Skin epidermis (tissue), 12 donors: ENCODE results near the gene PTGER4.
"Not testable (repeated sequence)": the region's sequence is repeated elsewhere in the genome, so short reads cannot be mapped to it uniquely, and the experiment has no call there.

Experiments
- H3K27ac ChIP-seq, 21 experiments: fragments of 200-600 bp; sonication (generic) in 11 of 21; one replicate each; pipeline ENCODE4 v1.5.0; 2020; ENCODE audit warnings: mild to moderate bottlenecking in 3 of 21, inconsistent platforms in 2 of 21, moderate library complexity in 2 of 21
- H3K4me3 ChIP-seq, 7 experiments: fragments of 200-600 bp; sonication (generic) in 2 of 7; one replicate each; pipeline ENCODE4 v1.5.0; 2020; ENCODE audit warnings: inconsistent platforms in 2 of 7, mild to moderate bottlenecking in 2 of 7, moderate library complexity in 1 of 7

Gene PTGER4

DNA sequence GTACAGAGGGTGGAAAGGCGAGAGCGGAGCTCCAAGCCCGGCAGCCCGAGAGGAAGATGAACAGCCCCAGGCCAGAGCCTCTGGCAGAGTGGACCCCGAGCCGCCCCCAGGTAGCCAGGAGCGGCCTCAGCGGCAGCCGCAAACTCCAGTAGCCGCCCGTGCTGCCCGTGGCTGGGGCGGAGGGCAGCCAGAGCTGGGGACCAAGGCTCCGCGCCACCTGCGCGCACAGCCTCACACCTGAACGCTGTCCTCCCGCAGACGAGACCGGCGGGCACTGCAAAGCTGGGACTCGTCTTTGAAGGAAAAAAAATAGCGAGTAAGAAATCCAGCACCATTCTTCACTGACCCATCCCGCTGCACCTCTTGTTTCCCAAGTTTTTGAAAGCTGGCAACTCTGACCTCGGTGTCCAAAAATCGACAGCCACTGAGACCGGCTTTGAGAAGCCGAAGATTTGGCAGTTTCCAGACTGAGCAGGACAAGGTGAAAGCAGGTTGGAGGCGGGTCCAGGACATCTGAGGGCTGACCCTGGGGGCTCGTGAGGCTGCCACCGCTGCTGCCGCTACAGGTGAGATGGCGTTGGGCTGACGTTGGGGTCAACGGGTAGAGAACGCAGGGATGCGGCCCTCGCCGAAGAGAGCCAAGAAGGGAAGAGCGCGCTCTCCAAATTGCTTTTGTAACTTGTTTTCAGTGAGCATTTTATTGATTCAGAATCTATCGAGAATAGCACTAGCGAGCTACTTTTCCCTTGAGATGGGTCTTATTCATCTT, at the start of gene PTGER4:
Gene PTGER4, plus strand, starts transcription at position 3 of the 769 bp plus-strand sequence. CDS start 1,079 bp downstream, outside the sequence.
- peak within 1 kb of the TSS; percentile 26 to 96 (median 90) for H3K27ac ChIP-seq
- peak within 1 kb of the TSS; percentile 63 to 85 (median 79) for H3K4me3 ChIP-seq

DNA sequence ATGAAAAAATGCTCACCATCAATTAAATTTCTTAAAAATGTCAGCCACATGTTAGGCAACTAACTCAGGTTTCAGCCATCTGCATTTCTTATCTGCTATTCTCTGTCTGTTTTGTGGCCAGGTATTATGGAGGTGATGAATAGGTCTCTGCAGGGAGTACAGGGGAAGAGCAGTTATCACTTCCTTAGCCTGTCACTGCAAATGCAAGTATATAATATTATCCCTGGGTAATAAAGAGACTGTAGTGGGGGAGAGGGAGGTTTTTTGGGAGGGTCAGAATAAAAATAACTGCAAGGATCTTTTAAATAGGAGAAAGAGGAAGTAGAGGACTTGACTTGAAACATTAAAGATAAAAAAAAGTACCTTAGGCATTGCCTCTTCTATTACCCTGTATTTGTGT, 49.6 kb upstream of the PTGER4 start:
- H3K4me3 ChIP-seq: no peak overlapping the region
- H3K27ac ChIP-seq: no peak overlapping the region

DNA sequence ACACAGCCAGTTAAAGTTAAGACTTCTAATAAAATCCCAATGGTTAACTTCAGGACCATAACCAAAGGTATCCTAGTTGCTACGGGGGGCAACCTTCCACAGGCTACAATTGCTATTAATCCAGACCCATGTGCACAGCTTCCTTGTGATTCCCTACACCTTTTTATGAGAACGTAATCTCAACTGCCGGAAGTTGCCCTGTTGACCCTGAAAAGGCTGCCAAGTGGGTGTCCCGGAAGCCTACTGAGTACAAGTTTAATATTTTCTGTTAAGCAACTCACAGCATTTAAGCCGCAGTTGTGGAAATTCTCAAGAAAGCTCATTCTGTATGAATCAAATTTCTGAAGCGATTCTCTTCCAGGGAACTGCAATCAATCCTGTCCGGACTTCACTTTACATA, 48.5 kb upstream of the PTGER4 start:
- no peak overlapping the region for H3K27ac ChIP-seq
- H3K4me3 ChIP-seq: no peak overlapping the region

DNA sequence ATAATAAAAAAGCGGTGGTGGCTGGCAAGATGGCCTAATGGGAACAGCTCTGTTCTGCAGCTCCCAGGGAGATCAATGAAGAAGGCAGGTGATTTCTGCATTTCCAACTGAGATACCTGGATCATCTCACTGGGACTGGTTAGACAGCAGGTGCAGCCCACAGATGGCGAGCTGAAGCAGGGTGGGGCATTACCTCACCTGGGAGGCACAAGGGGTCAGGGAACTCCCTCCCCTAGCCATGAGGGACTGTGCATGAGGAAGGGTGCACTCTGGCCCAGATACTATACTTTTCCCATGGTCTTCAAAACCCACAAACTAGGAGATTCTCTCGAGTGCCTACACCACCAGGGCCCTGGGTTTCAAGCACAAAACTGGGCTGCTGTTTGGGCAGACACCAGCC, 45.6 kb upstream of the PTGER4 start:
- Histone ChIP-seq H3K27ac (no peak overlapping the region), H3K4me3 (no peak overlapping the region)

DNA sequence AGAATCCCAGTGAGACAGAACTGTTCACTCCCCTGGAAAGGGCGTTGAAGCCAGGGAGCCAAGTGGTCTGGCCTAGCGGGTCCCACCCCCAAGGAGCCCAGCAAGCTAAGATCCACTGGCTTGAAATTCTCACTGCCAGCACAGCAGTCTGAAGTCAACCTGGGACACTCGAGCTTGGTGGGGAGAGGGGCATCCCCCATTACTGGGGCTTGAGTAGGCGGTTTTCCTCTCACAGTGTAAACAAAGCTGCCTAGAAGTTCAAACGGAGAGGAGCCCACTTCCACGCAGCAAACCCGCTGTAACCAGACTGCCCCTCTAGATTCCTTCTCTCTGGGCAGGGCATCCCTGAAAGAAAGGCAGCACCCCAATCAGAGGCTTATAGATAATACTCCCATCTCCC, 45.1 kb upstream of the PTGER4 start:
- H3K27ac ChIP-seq: no peak overlapping the region
- no peak overlapping the region for H3K4me3 ChIP-seq

DNA sequence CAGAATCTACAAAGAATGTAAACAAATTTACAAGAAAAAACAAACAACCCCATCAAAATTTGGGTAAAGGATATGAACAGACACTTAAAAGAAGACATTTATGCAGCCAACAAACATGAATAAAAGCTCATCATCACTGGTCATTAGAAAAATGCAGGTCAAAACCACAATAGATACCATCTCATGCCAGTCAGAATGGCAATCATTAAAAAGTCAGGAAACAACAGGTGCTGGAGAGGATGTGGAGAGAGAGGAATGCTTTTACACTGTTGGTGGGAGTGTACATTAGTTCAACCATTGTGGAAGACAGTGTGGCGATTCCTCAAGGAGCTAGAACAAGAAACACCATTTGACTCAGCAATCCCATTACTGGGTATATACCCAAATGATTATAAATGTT, 40.2 kb upstream of the PTGER4 start:
- not testable (repeated sequence) for H3K27ac ChIP-seq, H3K4me3 ChIP-seq

DNA sequence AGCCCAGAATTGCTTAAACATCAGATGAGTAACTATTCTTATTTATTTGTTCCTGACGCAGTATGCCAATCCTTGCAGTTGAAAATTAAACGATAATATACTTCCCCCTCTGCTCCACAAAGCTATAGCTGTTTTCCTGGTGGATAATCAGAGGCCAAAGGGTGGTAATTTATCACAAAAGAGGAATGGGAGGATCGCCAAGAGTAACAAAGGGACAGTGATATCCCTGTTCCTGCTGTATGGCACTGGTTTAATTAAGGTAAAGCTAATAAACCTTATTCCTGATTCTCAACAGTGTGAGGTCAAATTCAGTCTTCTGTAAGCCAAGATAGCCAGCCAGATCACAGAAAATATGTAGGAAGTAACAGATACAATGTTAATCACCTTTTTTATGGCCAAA, 33.4 kb upstream of the PTGER4 start:
- Histone ChIP-seq H3K4me3 (no peak overlapping the region), H3K27ac (no peak overlapping the region)

DNA sequence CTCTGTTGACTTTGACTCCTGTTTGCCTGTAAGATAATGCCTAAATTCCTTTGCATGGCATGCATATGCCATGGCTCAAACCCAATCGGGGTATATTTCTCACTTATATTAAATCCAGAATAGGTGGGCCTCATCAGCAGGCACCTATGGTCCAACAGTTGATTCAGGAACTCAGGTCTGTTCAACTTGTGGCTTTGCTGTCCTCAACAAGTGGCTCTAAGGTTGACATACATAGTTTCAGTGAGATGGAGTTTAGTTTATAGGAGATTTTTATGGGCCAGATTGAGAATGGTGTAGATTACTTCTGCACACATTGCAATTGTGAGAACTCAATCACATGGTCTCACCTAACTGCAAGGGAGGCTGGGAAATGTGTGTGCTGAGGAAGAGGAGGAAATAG, 31.6 kb upstream of the PTGER4 start:
- H3K27ac ChIP-seq: no peak overlapping the region
- H3K4me3 ChIP-seq: no peak overlapping the region

DNA sequence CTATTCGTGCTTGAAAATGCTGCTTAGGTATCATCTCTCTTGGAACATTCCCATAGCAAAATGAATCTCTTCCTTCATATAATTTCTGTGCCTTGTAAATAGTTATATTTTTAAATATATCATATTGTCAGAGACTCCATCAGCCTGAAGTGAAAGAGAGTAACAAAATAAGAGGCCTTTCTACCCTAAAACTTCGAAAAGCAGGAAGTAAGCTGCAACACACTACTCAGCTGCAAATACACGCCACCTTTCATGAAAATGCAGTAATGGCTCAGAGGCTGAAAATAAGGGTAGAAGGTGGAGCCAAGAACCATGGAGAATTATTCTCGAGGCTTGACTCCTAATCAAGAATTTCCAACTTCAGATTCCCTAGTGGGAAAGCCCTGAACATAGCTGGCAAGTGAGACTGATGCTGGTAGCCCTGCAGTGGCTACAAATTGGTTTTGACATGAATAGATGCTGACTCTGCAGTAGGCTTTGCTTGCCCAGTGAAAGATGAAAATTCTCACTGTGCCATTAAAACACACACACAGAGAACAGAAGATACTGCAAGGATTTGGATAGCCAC, 30.2 kb upstream of the PTGER4 start:
- Histone ChIP-seq H3K27ac (peak overlapping the region in 3 of 21 experiments; percentile 0 to 74 (median 45)), H3K4me3 (no peak overlapping the region)

DNA sequence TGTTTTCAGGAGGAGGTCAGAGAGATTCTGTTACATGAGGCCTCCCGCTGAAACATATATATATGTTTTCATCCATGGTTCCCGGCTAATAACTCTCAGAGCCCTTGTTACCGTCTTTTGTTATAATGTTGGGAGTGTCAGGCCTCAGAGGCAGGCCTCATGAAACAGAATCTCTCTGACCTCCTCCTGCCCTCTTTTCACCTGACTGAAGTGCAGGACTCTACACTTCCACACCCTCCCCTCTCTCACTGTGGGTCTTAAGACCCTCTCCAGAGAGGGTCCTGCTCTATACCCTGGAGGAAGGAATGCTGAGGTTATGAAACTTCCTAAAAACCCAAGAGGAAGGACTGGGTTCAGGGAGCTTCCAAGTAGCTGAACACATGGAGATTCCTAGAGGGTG, 28.5 kb upstream of the PTGER4 start:
- H3K27ac ChIP-seq: no peak overlapping the region
- H3K4me3 ChIP-seq: no peak overlapping the region

DNA sequence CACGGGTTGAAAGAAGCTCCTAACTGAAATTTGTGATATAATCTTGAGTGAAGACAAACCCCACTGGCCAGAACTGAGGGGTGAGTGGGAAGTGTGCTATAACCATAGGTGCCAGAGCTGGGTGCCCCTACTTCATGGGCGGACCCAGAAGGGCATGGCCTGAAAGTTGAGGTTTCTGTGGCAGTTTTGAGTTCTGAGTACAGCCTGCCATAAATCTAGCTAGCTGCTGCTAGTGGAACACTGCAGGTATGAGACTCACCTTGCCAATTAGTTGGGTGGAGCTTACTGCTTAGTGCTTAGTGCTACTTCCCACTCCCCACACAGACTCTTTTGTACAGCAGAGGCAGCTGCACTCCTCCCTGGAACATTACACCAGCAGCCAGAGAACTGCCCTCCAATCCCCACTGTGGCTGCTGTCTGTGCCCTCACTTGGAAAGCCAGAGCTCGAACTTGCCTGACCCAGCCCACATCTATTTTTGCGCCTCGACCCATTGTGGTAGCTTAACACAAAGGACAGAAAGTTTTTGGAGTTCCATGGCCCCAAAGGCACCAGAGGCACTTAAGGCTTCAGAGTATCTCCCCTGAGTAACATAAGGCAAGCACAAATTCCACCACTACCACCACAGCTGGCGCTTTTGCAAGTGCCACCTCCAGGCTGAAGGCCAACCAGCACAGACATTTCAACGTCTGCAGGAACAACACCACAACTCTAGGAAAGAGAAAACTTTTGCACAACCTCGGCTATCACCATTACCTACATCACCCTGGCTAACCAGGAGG, 27.1 kb upstream of the PTGER4 start:
- H3K27ac ChIP-seq: peak overlapping the region in 5 of 21 experiments; percentile 9 to 74 (median 57)

DNA sequence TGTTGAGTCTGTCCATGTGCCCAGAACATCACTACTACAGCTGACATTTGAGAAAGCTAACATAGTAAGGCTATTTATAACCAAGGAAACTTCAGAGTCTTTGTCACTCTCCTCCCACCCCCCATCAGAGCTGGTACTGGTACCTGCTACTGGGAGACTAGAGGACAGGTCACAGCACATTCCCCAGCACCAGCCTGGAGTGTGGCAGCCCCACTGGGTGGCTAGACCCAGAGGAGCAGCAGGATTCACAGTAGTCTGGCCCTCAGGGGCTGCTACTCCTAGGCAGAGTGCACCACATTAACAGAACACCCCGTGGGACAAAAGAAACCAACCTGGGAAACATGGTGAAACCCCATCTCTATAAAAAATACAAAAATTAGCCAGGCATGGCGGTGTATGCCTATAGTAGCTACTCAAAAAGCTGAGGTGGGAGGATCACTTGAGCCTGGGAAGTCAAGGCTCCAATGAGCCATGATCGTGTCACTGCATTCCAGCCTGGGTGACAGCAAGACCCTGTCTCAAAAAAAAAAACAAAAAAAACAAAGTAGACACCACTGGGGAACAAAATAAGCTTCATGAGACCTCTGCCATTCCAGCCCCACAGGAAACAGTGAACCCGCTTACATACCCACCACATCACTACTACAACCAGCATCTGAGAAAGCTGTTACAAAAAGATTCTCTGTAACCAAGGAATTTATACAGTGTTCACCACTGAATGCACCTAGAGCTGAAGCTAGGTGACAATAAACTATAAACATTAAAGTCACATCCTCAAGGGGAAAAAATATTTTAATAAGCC, 26.3 kb upstream of the PTGER4 start:
- no peak overlapping the region for H3K4me3 ChIP-seq
- peak overlapping the region in 6 of 21 experiments; percentile 5 to 74 (median 43) for H3K27ac ChIP-seq

More for the DNA sequence above, 27.1 kb upstream of the PTGER4 start:
- H3K4me3 ChIP-seq: no peak overlapping the region

DNA sequence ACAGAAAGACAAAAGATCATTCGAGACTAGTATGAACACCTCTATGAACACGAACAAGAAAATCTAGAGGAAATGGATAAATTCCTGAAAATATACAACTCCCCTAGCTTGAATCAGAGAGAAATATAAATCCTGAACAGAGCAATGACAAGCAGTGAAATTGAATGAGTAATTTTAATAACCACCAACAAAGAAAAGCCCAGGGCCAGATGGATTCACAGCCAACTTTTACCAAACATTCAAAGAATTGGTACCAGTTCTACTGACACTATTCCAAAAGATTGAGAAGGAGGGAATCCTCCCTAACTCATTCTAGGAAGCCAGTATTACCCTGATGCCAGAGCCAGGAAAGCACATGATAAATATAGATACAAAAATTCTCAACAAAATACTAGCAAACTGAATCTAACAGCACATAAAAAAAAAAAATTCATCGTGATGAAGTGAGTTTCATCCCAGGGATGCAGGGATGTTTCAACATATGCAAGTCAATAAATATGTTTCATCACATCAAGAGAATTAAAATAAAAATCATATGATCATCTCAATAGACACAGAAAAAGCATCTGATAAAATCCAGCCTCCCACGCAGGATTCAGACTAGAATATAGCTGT, 25.2 kb upstream of the PTGER4 start:
- H3K27ac ChIP-seq: peak overlapping the region in 7 of 21 experiments; percentile 5 to 74 (median 38)
- no peak overlapping the region for H3K4me3 ChIP-seq

DNA sequence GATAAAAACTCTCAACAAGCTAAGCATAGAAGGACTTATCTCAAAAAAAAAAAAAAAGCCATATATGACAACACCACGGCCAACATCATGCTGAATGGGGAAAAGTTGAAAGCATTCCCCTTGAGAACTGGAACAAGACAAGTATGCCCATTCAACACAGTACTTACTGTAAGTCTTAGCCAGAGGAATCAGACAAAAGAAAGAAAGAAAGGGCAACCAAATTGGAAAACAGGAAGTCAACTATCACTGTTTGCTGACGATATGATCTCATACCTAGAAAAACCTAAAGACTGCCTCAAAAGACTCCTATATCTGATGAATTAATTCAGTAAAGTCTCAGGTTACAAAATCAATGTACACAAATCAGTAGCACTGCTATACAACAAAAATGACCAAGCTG, 24.6 kb upstream of the PTGER4 start:
- Histone ChIP-seq H3K27ac (peak overlapping the region in 3 of 21 experiments; percentile 47 to 74 (median 53)), H3K4me3 (no peak overlapping the region)

DNA sequence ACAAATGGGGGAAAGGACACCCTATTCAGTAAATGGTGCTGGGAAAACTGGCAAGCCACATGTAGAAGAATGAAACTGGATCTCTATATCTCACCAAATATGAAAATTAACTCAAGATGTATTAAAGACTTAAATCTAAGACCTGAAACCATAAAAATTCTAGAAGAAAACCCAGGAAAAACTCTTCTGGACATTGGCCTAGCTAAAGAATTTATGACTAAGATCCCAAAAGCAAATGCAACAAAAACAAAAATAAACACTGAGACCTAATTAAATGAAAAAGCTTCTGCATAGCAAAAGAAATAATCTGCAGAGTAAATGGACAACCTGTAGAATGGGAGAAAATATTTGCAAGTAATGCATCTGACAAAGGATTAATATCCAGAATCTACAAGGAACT, 23.6 kb upstream of the PTGER4 start:
- H3K4me3 ChIP-seq, H3K27ac ChIP-seq: not testable (repeated sequence)

DNA sequence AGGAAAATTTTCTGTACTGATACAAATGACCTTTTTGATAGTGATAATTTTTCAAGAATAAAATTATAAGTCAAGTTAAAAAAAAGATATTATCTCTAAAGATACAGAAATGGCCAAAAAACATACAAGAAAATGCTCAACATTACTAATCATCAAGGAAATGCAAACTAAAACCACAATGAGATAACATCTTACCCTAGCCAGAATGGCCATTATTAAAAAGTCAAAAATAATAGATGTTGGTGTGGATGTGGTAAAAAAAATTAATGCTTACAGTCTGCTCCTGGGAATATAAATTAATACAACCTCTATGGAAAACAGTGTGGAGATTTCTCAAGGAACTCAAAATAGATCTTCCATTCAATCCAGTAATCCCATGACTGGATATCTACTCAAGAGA, 22.9 kb upstream of the PTGER4 start:
- no peak overlapping the region for H3K4me3 ChIP-seq
- H3K27ac ChIP-seq: no peak overlapping the region

DNA sequence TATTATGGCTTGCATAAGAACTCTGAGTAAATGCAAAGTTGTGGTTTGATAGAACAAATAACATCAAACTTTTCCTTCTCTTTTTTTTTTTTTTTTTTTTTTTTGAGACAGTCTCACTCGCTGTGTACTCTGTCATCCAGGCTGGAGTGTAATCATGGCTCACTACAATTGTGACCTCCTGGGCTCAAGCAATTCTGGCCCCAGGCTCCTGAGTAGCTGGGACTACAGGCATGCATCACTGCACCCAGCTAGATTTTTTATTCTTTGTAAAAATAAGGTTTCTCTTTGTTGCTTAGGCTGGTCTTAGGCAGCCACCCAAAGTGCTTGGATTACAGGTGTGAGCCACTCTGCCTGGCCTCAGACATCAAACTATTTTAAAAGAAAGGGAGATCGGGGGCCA, 19.0 kb upstream of the PTGER4 start:
- H3K27ac ChIP-seq: no peak overlapping the region
- H3K4me3 ChIP-seq: no peak overlapping the region

DNA sequence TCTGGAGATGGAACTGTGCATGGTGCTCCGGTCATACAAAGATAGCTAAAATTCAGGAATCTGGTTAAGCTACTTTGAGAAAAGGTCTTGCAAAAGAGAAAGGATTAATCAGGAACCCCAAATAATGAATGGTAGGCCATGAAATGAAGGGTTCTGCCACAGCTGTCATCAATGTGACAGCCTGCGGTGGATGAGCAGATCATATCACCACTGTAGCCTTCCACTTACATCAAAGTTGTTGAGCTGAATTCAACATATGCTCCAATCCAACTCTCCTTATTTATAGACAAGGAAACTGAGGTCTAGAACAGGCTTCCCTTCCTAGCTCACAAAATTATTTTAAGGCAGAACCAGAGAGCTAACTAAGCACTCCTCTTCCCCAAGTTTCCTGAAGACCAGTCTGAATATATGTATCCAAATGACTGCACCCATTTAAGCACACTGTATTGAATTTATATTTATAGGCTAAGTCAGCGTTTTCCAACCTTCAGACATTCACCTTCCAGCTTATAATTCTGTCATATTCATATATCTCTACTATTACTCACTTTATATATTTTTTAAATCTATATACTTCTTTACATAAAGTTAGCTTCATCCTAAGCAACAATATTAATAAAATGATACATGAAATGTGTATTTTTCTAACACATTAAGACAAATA, 13.9 kb upstream of the PTGER4 start:
- Histone ChIP-seq H3K27ac (no peak overlapping the region), H3K4me3 (no peak overlapping the region)

DNA sequence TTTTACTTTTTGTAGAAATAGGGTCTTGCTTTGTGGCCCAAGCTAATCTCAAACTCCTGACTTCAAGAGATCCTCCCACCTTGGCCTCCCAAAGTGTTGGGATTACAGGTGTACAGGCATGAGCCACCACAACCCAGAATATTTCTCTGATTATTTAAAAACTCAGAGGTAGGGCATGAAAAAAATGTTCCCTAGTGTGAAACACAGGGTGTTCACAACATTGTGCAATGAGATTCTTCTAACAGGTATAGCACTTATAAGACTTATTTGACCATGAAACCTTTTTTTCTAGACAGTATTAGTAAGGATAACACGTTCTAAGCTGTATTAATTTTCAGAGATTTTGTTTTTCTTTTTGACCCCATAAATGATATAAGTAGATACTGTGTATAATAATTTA, 13.1 kb upstream of the PTGER4 start:
- Histone ChIP-seq H3K4me3 (no peak overlapping the region), H3K27ac (no peak overlapping the region)
